MM.1S (cell line): Measurements from ENCODE around the gene XPNPEP1.
"Not testable (repeated sequence)": the region's sequence is repeated elsewhere in the genome, so short reads cannot be mapped to it uniquely, and the experiment has no call there.

ENCODE experiments used
- DNase-seq: peaks from one replicate; pipeline ENCODE4 v3.0.0-alpha.2; 2015
- H2AFZ ChIP-seq: fragments of 300-600 bp; sonication (generic); 2 replicates; pipeline ENCODE4 v1.6.0; 2016; ENCODE audit warnings: antibody characterized with exemption, low read length
- H3F3A ChIP-seq: fragments of 300-600 bp; sonication (generic); 2 replicates; pipeline ENCODE4 v1.6.1; 2016; ENCODE audit warnings: mild to moderate bottlenecking, antibody characterized with exemption, low read length, moderate library complexity, mixed read lengths; ENCODE audit not compliant: insufficient read depth
- H3K27ac ChIP-seq: fragments of 300-600 bp; sonication (generic); 2 replicates; pipeline ENCODE4 v1.5.1; 2016; ENCODE audit warnings: mild to moderate bottlenecking, low read length
- H3K27me3 ChIP-seq: fragments of 300-600 bp; sonication (generic); replicated peaks from 2 replicates; pipeline ENCODE4 v1.6.0; 2016; ENCODE audit warnings: low read length; ENCODE audit not compliant: insufficient read depth
- H3K36me3 ChIP-seq: fragments of 300-600 bp; sonication (generic); replicated peaks from 2 replicates; pipeline ENCODE4 v1.6.1; 2016; ENCODE audit warnings: mild to moderate bottlenecking, low read length, mixed read lengths; ENCODE audit not compliant: insufficient read depth
- H3K4me1 ChIP-seq: fragments of 300-600 bp; sonication (generic); 2 replicates; pipeline ENCODE4 v1.6.1; 2016; ENCODE audit warnings: low read length, mixed read lengths
- H3K4me2 ChIP-seq: fragments of 300-600 bp; sonication (generic); 2 replicates; pipeline ENCODE4 v1.6.0; 2016; ENCODE audit warnings: low read depth, low read length
- H3K4me3 ChIP-seq: fragments of 300-600 bp; sonication (generic); 2 replicates; pipeline ENCODE4 v1.5.1; 2016; ENCODE audit warnings: low read length, mixed read lengths
- H3K79me2 ChIP-seq: fragments of 300-600 bp; sonication (generic); 2 replicates; pipeline ENCODE4 v1.6.1; 2016; ENCODE audit warnings: mixed run types, low read length, mixed read lengths
- H3K9ac ChIP-seq: fragments of 300-600 bp; sonication (generic); 2 replicates; pipeline ENCODE4 v1.6.1; 2016; ENCODE audit warnings: low read length, mixed read lengths
- H3K9me2 ChIP-seq: fragments of 300-600 bp; sonication (generic); replicated peaks from 2 replicates; pipeline ENCODE4 v1.6.1; 2016; ENCODE audit warnings: mild to moderate bottlenecking, low read length, mixed read lengths; ENCODE audit not compliant: insufficient read depth
- H3K9me3 ChIP-seq: fragments of 300-600 bp; sonication (generic); replicated peaks from 2 replicates; pipeline ENCODE4 v1.6.1; 2016; ENCODE audit warnings: mild to moderate bottlenecking, low read length, mixed read lengths; ENCODE audit not compliant: insufficient read depth
- H4K20me1 ChIP-seq: fragments of 300-600 bp; sonication (generic); 2 replicates; pipeline ENCODE4 v1.6.1; 2016; ENCODE audit warnings: mild to moderate bottlenecking, low read length, moderate library complexity, mixed read lengths; ENCODE audit not compliant: insufficient read depth
- CTCF ChIP-seq: fragments of 300-600 bp; sonication (generic); IDR thresholded peaks from 2 replicates; pipeline ENCODE4 v1.5.1; 2016; ENCODE audit warnings: antibody characterized with exemption, low read length, mixed read lengths
- EZH2 ChIP-seq: fragments of 300-600 bp; sonication (generic); optimal IDR thresholded peaks from 2 replicates; pipeline ENCODE3; 2017; ENCODE audit warnings: low read depth, mild to moderate bottlenecking, antibody characterized with exemption, low read length, mixed read lengths
- EZH2phosphoT487 ChIP-seq: fragments of 300-600 bp; sonication (generic); IDR thresholded peaks from 2 replicates; pipeline ENCODE4 v1.6.1; 2018; ENCODE audit warnings: antibody characterized with exemption, low read length

Gene XPNPEP1

GRCh38 chr10:109920016-109920415, 3.3 kb downstream of the XPNPEP1 start:
- no peak for TF ChIP-seq CTCF
- TF ChIP-seq EZH2: no peak
- TF ChIP-seq EZH2phosphoT487: no peak
- Histone ChIP-seq H3K4me3 (no peak overlapping the region), H3K9ac (no peak overlapping the region), H3F3A (peaks cover 8% of the 10 kb centered on the region), H3K27ac (no peak overlapping the region), H3K36me3 (no peaks in the 10 kb centered on the region), H3K9me3 (no peaks in the 10 kb centered on the region), H3K4me1 (peaks cover 47% of the 10 kb centered on the region), H3K27me3 (no peaks in the 10 kb centered on the region), H3K4me2 (no peak overlapping the region), H3K9me2 (no peaks in the 10 kb centered on the region), H4K20me1 (no peaks in the 10 kb centered on the region), H2AFZ (no peak overlapping the region), H3K79me2 (peaks cover 64% of the 10 kb centered on the region)
- no peak for DNase-seq

DNA sequence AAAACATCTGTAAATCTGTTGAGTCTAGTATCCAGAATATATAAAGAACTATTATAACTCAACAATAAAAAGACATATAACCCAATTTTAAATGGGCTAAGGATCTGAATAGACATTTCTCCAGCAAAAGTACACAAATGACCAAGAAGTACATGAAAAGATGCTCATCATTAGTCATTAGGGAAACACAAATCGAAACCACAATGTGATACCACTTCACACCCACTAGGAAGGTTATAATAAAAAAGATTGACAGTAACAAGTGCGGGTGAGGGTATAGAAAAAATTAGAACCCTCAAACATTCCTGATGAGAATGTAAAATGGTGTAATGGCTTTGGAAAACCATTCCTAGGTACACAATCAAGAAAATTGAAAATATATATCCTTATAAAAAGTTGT, 4.1 kb downstream of the XPNPEP1 start:
- H3K9me2 ChIP-seq: no peaks in the 10 kb centered on the region
- H3K36me3 ChIP-seq: no peaks in the 10 kb centered on the region
- no peak for TF ChIP-seq CTCF
- no peak for TF ChIP-seq EZH2phosphoT487
- TF ChIP-seq EZH2: no peak
- H3K9me3 ChIP-seq: no peaks in the 10 kb centered on the region
- no peak overlapping the region for H3K27ac ChIP-seq
- peaks cover 39% of the 10 kb centered on the region for H3K4me1 ChIP-seq
- no peak overlapping the region for H3K4me2 ChIP-seq
- no peak overlapping the region for H3K4me3 ChIP-seq
- peaks cover 12% of the 10 kb centered on the region for H3F3A ChIP-seq
- peaks cover 64% of the 10 kb centered on the region for H3K79me2 ChIP-seq
- no peak for DNase-seq
- H2AFZ ChIP-seq: no peak overlapping the region
- no peaks in the 10 kb centered on the region for H4K20me1 ChIP-seq
- no peaks in the 10 kb centered on the region for H3K27me3 ChIP-seq
- H3K9ac ChIP-seq: no peak overlapping the region

GRCh38 chr10:109918707-109919106, 4.6 kb downstream of the XPNPEP1 start:
- Histone ChIP-seq H3K79me2 (peaks cover 64% of the 10 kb centered on the region), H3F3A (peaks cover 12% of the 10 kb centered on the region), H3K4me1 (peaks cover 37% of the 10 kb centered on the region)
- H3K4me2 ChIP-seq, H3K4me3 ChIP-seq, H3K36me3 ChIP-seq, H3K9me3 ChIP-seq, H3K27ac ChIP-seq, H2AFZ ChIP-seq, H4K20me1 ChIP-seq, DNase-seq, H3K9ac ChIP-seq, H3K9me2 ChIP-seq, H3K27me3 ChIP-seq: not testable (repeated sequence)

DNA sequence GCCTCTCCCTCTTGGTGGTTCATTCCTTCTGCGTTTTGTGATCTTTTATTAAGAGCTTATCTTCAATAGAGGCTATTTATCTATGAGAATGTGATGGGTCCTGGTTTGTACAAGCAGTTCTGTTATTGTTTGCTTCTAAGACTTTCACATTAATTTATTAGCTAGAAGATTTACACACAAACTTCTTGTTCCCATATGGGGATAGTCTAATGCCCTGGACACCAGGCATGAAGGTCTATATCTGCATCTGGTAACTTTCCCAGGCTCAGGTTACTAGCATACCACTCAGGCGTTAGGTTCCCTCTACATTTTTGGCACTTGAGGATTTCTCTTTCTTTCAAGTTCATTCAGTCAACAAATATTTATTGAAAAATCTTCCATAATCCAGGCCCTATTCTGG, 7.7 kb downstream of the XPNPEP1 start:
- Histone ChIP-seq H3K79me2 (peaks cover 49% of the 10 kb centered on the region), H3K36me3 (no peaks in the 10 kb centered on the region), H4K20me1 (no peaks in the 10 kb centered on the region), H3K9me2 (no peaks in the 10 kb centered on the region), H3K9me3 (no peaks in the 10 kb centered on the region), H3K4me2 (peak overlapping the region; percentile 53; the same call in 1 of the 2 replicates), H3K9ac (no peak overlapping the region), H3K4me1 (peaks cover 55% of the 10 kb centered on the region), H3K27me3 (no peaks in the 10 kb centered on the region), H3K27ac (peak overlapping the region; percentile 41; the same call in 1 of the 2 replicates), H3F3A (peaks cover 12% of the 10 kb centered on the region), H3K4me3 (no peak overlapping the region), H2AFZ (no peak overlapping the region)
- TF ChIP-seq CTCF: no peak
- TF ChIP-seq EZH2phosphoT487: no peak
- TF ChIP-seq EZH2: no peak
- no peak for DNase-seq
